GM18868 (cell line): ENCODE results near the gene DLL1.

Source experiments
- ATAC-seq: cut with Tn5 transposase; IDR thresholded peaks from one replicate; pipeline ENCODE4 v1.9.1; 2021; ENCODE audit warnings: mild to moderate bottlenecking, moderate library complexity; ENCODE audit not compliant: unreplicated experiment

Gene DLL1

DNA sequence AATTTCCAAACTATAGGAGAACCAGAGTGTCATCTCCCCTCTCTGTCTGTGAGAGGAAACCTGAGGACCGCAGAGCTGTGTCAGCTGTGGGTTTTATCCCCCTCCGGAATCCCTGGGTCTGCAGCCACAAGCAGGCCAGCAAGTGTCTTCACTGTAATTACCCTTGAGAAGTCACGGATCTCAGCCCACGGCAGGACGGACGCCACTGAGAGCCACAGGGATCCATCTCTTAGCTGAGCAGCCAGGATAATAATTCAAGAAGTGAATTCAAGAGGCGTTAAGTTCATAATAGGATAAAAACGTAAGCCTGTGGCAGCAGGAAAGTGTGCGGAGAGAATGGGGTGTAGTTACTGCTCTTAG, 37.0 kb downstream of the DLL1 start:
- no peak for ATAC-seq

- ATAC-seq, result no peak
Observed at GRCh38 chr6:170253226-170253909, 37.5 kb downstream of the DLL1 start.

- ATAC-seq, result no peak
Observed at GRCh38 chr6:170251776-170252571, 38.9 kb downstream of the DLL1 start.

DNA sequence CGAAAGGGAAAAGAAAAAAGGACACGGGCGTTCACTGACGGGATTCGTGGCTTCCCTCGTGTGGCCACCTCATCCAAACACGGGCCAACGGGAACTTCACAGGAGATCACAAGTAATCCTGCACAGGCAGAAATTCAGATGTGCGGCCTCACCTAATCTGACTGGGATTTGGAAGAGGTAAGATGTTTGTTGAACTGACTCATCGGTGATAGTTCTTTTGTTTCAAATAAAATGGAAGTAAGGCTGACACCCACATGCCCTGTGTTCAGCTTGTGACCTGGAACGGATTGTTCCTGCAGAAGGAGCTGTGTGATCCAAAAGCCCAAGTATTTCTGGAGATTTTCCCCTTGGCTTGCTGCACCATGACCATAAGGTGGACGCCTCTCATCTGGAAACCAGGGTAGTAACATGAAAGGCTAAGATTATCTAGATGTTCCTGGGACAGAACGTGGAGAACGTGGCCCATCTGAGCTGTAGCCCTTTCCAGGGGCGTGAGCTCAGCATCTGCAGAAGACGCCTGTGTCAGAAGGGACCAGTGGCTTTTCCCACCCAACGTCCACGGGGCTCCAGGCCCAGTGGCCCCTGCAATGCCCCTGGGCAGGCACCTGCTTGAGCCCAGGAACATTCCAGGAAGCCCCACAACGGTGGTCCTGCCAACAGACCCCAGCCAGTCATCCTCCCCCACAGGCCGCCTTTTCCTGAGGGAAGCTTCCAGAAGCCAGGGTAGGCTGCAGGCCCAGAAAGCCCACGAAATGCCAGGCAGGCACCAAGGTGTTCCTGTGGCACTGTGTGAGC, 39.7 kb downstream of the DLL1 start:
- ATAC-seq, result no peak

GRCh38 chr6:170250455-170250854, 40.4 kb downstream of the DLL1 start:
- no peak for ATAC-seq

DNA sequence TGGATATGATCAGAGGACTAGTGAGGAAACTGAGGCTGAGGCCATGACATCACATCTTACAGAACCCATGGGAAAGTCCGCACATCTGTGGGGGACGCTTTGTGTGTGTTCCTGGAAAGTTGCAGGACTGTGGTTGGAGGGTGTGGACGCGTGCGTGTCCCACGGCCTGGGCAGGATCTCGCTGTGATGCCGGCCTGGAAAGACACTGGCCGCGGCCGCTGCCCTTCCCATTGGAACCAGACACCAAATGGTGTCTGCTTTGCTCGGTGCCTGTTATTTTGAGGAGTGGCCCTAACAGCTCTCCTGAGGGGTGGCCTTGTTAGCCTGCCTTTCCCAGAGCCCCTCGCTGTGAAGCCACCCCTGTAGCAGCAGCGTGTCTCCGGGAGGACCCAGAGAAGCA, 41.1 kb downstream of the DLL1 start:
- ATAC-seq, result no peak

DNA sequence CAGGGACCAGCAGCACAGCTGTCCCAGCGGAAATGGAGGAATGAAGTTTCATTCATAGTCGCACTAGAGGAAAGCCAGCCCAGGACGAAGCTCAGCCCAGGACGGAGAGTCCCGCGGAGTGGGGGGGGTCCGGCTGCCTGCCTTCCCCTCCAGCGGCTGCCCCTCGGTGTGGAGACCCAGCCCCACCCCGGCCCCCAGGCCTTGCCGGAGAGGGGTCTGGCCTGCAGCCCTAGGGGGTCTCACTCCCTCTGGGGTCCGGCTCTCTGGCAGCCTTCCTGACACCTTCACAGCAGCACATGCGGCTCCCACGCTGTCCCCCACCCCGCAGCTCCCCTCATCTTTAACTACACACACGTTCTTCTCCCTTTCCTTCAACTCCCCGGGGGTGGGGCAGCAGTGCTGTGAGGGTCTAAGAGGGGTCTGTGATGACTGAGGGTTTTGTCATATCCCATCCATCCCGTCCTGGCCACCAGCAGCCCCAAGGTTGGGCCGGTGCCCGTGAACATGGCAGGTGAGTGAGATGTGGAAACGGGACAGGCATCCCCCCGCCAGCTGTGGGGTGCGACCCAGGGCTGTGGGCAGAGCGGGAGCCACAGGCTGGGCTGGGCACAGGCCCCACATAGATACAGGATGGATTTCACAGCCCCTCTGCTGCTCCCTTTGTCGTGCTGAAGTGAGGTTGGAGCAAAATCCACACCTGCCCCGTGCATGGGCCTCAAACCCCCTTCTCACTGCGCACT, 41.8 kb downstream of the DLL1 start:
- ATAC-seq, result no peak

- ATAC-seq, result no peak
Observed at GRCh38 chr6:170248111-170248805, 42.6 kb downstream of the DLL1 start.

GRCh38 chr6:170247178-170247701, 43.6 kb downstream of the DLL1 start:
- no peak for ATAC-seq

- no peak for ATAC-seq
Observed at GRCh38 chr6:170245475-170245992, 45.3 kb downstream of the DLL1 start.

- ATAC-seq, result no peak
Observed at GRCh38 chr6:170244721-170245474, 46.0 kb downstream of the DLL1 start.

DNA sequence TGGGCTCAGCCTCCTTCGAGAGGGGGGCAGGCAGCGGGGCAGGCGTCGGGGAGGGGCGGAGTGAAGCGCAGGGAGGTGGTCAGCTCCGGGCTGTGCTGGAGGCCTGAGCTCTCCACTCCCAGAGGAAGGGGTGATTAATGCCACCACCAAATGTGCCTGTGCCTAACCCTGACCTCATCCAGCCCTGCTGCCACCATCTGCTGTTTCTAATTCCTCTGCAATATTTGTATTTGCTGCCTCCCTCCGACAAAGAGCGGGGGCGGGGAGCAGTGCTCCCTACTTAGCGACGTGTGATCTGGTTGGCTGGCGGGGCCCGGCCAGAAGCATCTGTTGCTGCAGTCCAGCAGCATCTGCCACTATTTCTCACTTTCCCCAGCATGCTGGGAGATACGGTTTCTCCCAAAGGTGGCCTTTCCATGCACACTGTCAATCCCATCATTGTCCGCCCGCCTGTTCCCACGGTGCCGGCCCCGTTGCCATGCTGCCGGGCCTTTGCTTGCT, 47.0 kb downstream of the DLL1 start:
- ATAC-seq, result no peak

DNA sequence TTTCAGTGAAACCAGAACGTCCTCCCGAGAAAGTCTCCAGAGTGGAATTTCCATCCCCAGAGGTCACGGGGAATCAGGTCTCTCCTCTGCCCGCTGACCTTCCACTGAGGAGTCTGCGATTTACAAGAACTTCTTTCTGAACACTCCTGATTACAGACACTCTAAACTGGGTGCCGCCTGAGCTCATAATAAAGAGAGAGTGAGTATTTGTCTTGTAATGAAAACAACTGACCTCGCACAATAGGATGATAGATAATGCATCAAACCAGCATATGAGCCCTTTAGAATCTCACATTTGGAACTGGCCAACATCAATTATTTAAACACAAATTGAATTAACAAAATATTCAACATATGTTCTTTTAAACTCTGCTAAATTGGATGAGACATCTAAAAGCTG, 47.5 kb downstream of the DLL1 start:
- ATAC-seq, result no peak

DNA sequence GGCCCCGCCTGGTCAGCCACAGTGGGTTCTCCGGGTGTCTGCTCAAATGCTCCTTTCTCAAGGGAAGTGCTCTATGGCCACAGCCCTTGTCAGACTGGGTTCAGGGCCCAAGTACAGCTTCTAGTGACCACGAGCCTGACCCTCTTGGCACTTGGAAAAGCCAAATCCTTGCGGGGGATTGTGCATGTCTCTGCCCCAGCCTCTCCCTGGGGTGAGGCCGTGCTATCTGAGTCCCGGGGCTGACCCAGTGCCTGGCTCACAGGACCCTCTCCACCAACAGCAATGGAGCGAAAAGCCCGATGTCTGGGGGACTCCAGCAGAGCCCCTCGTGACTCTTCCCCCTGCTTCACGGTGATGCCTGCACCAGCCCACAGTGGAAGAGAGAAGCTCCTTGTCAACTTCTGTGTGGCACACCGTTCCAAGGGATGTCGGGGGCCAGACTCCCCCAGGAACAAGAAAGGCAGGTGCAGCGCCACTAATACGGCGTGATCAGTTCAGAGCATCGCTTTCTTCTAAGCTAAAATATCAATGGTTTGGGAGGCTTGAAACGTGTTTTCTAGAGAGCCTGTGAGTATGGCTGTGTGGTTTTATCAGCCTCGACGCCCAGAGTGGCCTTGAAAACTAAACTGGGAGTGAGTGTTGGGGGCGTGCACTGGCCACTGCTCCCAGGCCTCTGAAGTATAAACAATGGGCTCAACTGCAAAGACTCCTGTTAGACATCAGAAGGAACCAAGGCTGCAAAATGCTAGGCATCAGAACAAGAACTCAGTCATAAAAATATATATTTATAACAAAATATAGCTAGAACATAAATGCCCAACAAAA, 51.9 kb downstream of the DLL1 start:
- ATAC-seq, result no peak

- no peak for ATAC-seq
Observed at GRCh38 chr6:170237999-170238740, 52.7 kb downstream of the DLL1 start.

DNA sequence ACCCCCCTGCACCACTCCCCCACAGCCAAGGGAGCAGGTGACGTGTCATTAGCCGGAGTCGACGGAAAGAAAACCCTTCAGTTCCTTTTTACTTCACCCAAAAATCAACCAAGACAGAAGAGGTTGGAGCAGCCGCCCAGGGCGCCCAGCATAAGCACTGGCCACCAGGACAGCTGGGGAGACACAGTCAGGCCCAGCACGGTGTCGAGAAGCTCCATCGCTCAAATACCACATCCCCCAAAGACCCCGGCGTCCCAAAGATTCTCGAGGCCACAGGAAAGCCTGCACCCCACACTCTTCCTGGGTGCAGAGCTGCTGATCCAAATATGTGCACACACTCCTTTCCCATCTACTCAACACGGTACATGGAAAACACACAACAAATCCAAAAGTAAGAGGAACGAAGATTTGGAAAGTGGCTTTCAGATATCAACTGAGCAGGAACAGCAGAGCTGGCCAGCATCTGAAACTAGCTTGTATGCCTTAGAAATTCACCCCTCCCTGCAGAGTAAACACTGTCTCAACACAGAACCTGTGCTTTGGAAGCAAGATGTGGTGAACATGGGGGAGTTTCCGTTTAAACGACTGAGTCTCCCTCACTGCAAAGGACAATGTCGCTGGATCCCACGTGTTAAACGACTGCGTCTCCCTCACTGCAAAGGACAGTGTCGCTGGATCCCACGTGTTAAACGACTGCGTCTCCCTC, 54.6 kb downstream of the DLL1 start:
- no peak for ATAC-seq
